HG03565 (cell line): ENCODE measurements around the gene OMG.
"Not testable (repeated sequence)": the region's sequence is repeated elsewhere in the genome, so short reads cannot be mapped to it uniquely, and the experiment has no call there.

Experiments used
- ATAC-seq: cut with Tn5 transposase; IDR thresholded peaks from one replicate; pipeline ENCODE4 v1.9.1; 2021; ENCODE audit warnings: mild to moderate bottlenecking, moderate library complexity; ENCODE audit not compliant: unreplicated experiment

Gene OMG

DNA sequence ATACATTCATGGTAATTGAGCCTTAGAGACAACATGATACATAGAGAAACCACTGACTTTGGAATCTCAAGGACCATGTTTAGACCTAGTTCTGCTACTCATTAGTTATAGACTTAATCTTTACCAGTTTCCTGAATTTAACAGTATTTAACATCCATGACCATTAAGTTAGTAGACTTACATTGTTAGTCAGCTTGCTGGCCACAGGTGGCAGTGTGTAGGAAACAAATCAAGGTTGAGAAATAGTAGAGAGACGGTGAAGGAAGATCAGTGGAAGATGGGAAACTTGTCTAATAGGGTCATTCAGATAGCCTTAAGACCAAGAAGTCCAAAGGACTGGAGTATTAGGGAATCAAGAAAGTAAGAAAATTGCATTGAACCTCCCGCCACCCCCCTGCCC is 31.0 kb downstream of the OMG start:
- no peak for ATAC-seq

DNA sequence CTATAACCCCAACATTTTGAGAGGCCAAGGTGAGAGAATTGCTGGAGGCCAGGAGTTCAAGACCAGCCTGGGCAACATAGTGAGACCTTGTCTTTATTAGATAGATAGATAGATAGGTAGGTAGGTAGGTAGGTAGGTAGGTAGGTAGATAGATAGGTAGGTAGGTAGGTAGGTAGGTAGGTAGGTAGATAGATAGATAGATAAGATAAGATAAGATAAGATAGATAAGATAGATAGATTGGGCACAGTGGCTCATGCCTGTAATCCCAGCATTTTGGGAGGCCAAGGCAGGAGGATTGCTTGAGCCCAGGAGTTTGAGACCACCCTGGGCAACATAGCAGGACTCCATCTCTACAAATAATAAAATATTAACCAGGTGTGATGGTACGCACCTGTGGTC is 34.1 kb downstream of the OMG start:
- ATAC-seq = not testable (repeated sequence)

DNA sequence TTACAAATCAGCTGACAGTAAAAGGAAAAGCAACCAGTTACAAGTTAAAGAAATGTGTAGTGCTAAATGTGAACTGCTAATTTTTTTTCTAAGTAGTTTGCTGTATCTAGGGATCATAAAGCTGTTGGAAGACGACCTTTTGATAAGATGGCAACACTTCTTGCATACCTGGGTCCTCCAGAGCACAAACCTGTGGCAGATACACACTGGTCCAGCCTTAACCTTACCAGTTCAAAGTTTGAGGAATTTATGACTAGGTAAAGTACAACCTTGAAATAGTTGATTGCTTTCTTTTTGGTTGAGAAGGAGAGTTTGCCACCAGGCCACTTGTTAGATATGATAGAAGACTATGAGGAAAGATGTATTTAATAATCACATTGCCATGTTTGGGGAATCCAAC is 35.4 kb downstream of the OMG start:
- ATAC-seq = no peak

GRCh38 chr17:31260151-31260550 is 36.9 kb downstream of the OMG start:
- no peak for ATAC-seq

DNA sequence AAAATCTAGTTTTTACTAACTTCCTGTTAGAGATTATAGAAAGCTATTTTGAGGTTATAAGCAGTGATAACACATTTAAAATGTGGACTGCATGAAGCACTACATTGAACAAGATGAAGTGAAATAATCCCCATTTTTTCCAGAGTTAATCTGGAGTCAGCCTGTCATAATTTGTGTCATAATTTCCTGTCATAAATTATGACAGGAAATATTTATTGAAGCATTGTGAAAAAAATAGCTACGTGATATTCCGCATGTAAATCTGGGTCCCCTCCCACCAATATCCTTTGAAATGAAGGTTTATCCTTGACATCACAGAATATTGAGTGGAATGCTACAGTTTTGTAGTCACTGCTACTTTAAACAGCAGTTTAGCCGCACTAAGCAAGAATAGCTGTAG is 40.1 kb downstream of the OMG start:
- no peak for ATAC-seq

DNA sequence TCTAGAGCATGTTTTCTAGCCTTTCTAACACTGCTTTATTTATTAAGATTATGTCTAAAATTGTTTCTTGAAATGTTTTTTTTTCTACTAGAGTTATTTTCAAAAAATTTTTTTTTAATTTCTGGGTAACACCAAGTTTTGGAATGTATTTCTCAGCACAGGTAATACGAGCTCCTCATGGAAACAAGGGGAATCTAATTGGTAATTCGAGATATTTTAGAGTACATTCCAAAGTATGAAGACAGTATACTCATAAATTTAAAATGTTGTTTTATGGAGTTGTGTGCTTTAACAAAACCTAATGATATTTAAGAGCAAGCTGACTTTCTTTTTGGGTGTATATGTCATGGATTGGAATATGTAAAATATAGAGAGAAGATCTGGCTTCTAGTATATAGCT is 42.4 kb downstream of the OMG start:
- ATAC-seq = no peak

- no peak for ATAC-seq
Observed at GRCh38 chr17:31252741-31253140, 44.3 kb downstream of the OMG start.

DNA sequence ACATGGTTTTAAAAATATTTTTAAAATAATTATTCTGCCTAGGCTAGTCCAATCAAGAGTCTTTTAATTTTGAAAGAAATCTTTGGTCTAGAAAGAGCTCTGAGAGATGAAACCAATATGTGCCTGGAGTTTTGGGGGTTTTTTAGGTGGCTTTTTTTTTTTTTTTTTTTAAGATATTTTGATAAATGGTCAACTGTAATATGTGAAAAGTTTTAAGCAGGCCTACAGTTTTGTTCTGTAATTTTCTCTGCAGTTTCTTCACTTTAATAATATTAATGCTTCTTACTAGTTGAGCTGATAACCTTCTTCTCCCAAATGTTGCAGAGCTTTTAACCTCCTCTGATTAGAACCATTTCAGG is 45.1 kb downstream of the OMG start:
- no peak for ATAC-seq

GRCh38 chr17:31251105-31251969 is 45.7 kb downstream of the OMG start:
- no peak for ATAC-seq

GRCh38 chr17:31250229-31250628 is 46.8 kb downstream of the OMG start:
- ATAC-seq = no peak

GRCh38 chr17:31249835-31250141 is 47.3 kb downstream of the OMG start:
- no peak for ATAC-seq

GRCh38 chr17:31248986-31249834 is 47.8 kb downstream of the OMG start:
- ATAC-seq = no peak
